HK-2 (cell line): ENCODE measurements around the gene SLC25A36.

ENCODE experiments used
- DNase-seq: peaks from one replicate; pipeline ENCODE4 v3.0.0-alpha.2; 2018; ENCODE audit not compliant: unreplicated experiment

SLC25A36 gene, protein sequence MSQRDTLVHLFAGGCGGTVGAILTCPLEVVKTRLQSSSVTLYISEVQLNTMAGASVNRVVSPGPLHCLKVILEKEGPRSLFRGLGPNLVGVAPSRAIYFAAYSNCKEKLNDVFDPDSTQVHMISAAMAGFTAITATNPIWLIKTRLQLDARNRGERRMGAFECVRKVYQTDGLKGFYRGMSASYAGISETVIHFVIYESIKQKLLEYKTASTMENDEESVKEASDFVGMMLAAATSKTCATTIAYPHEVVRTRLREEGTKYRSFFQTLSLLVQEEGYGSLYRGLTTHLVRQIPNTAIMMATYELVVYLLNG

GRCh38 chr3:140941434-140942220 lies at the start of gene SLC25A36:
Gene SLC25A36 (plus strand): TSS chr3:140941836. CDS start chr3:140942055, 219 bp downstream.
- DNase-seq: peak; percentile 95

- DNase-seq: no peak
These were observed 44.6 kb upstream of the SLC25A36 start for GRCh38 chr3:140896997-140897396.

GRCh38 chr3:140898340-140899180 lies 43.1 kb upstream of the SLC25A36 start:
- no peak for DNase-seq

- DNase-seq: no peak
These were observed 42.3 kb upstream of the SLC25A36 start for GRCh38 chr3:140899363-140899762.

DNA sequence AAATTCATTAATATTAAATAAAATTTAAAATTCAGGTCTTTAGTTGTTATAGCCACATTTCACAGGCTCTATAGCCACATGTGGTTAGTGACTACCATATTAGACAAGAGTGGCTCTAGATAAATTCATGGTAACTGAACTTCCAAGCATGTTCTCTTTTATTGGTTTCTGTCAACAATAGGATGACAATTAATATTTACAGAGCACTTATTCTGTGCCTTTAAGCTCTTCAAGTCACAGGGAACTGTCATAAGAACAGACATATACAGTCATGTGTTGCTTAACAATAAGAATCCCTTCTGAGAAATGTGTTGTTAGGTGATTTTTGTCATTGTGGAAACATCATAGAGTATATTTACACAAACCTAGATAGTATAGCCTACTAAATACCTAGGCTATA lies 38.8 kb upstream of the SLC25A36 start:
- no peak for DNase-seq

DNA sequence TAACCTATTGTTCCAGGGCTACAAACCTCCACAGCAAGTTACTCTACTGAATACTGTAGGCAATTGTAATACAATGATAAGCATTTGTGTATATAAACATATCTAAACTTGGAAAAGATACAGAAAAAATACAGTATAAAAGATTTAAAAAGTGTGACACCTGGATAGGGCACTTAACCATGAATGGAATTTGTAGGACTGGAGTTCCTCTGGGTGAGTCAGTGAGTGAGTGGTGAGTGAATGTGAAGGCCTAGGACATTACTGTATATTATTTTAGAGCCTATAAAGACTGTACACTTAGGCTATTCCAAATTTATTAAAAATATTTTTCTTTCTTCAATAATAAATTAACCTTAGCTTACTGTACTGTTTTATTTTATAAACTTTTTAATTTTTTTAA lies 38.4 kb upstream of the SLC25A36 start:
- DNase-seq: no peak

GRCh38 chr3:140904521-140904920 lies 37.1 kb upstream of the SLC25A36 start:
- no peak for DNase-seq

DNA sequence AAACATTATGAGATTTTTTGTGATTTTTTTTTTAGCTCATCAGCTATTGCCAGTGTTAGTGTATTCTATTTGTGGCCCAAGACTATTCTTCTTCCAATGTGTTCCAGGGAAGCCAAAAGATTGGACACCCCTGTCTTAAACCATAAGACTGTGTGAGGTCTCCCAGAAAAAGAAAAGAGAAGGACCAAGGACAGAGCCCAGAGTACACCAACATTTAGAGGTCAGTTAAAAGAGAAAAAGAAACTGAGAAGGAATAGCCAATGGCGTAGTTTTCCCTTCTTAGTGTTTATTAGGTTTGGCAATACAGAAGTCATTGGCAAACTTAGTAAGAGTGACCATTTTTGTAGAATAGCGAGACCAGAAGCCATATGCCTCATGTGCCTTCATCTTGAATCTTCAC lies 36.1 kb upstream of the SLC25A36 start:
- DNase-seq: no peak

DNA sequence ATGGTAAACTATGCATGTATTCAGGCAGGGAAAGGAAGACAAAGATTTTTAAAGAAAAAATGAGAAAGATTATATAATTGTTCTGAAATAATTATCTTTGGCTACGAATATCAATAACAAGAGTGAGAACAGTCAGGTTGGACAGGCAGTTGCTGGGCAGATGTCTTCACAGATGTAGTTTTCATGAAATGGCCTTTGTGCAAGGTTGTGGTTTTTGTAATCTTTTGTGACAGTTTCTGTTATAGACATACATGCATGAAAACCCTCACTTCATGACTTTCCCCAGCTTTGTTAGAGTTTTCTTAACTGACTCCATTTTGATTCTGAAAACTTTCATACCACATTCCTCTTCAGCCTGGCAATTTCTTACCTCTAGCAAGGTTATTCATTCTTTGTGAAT lies 34.9 kb upstream of the SLC25A36 start:
- no peak for DNase-seq

GRCh38 chr3:140910860-140911259 lies 30.8 kb upstream of the SLC25A36 start:
- no peak for DNase-seq

DNA sequence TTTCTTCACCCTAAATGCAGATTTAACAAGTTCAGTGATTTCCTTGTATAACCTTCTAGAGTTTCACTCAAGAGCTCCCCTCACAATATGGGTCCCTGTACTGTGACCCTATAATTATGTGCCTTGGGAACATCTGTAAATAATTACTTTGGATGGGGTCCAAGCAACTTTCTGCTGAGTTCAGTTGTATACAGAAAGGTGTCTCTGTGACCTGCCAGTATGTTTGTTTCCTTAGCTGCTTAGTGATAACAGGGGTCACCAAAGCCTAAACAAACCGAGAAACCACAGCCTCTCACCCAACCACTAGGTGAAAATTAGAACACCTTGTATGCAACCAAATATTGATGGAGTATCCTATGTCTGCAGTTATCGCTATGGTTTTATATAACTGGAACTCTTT lies 29.8 kb upstream of the SLC25A36 start:
- no peak for DNase-seq

GRCh38 chr3:140913728-140914127 lies 27.9 kb upstream of the SLC25A36 start:
- no peak for DNase-seq

GRCh38 chr3:140914384-140914945 lies 27.2 kb upstream of the SLC25A36 start:
- DNase-seq: no peak

GRCh38 chr3:140916603-140917002 lies 25.0 kb upstream of the SLC25A36 start:
- no peak for DNase-seq

GRCh38 chr3:140917772-140918171 lies 23.9 kb upstream of the SLC25A36 start:
- no peak for DNase-seq

DNA sequence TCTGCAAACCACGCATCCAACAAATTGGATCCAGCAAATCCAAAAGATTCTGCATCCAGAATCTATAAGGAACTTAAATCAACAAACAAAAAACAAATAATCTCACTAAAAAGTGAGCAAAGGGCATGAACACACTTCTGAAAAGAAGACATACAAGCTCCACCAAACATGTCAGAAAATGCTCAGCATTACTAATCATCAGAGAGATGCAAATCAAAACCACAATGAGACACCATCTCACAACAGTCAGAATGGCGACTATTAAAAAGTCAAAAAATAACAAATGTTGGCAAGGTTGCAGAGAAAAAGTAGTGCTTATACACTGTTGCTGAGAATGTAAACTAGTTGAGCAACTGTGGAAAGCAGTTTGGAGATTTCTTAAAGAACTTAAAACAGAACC lies 21.6 kb upstream of the SLC25A36 start:
- no peak for DNase-seq

GRCh38 chr3:140922634-140923033 lies 19.0 kb upstream of the SLC25A36 start:
- DNase-seq: no peak

DNA sequence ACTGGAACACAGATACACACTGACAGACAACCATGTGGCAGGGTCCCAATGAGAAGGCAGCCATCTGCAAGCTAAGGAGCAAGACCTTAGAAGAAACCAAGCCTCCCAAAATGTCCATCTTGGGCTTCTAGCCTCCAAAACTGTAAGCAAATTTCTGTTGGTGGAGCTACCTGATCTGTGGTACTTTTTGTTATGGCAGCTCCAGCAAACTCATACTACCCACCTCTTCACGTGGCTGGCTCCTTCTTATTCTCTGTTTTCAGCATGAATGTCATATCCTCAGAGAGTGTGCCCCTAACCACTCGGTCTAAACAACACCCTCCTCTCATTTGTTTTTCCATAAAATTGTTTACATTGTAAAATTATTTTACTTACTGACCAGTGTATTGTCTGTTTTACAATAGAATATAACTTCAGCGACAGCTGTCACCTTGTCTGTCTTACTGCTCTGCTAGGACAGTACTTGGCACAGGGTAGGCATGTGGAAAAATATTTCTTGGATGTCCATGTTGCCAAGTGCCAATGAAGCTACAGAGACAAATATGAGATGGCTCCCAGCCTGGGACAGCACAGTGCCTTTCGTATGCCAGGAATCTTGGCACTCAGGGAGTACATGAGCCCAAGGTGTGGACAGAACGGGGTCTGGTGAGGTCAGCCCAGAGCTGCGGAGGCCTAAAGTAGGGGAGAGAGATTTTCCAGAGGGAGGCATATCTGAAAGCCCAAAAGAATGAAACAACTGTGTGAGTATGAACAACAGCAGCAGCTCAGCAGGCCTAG lies 17.4 kb upstream of the SLC25A36 start:
- DNase-seq: no peak

DNA sequence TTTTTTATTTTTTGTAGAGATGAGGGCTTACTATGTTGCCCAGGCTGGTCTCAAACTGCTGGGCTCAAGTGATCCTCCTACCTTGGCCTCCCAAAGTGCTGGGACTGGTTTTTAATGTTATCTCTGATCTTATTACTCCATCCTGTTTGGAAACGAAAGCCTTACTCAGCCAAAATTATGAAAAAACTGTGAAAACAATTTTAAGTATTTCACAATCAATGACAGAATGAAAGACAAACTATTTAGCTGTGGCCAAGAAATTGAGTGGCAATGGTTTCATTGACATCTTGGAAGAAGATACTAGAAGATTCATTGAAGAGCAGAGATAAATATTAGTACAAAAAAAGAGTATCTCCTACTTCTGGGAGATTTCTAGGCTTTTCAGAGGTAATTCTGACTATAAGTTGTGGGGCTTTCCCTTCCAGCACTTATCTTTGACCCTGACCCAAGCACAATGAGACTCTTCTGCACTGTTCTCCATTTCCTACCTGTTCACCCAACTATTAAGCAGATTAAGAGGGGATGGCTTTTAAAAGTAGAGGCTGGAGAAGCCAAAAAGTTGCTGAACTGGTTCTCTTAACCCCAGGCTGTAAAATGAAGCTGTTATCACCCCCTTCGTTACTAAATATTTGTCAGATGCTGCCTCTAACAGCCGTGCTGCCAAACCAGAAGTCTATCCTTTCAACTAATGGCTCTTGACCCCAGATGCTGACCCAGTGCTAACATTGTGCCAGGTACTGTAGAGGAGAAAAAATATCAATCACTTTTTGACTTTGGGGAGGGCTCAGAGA lies 14.2 kb upstream of the SLC25A36 start:
- no peak for DNase-seq

DNA sequence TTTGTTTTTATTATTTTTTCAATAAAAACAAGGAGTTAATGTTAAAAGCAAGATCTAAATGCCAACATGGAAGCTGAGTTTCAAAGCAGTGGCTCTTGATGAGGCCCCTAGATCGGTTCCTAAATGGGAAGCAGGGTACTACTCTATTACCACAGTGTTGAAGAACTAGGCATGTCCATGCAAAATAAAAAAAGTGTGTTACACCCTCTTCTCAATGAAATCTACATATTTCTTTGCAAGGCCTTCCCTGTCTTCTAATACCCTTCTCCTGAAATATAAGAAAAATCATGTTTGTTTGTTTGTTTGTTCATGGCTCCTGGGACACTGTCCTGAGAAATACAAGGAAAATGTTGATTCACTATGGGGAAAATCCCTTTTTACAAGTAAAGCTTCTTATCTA lies 12.2 kb upstream of the SLC25A36 start:
- no peak for DNase-seq
